Activated naive CD4-positive, alpha-beta T cell treated with anti-CD3 and anti-CD28 coated beads, Interleukin-2, amount 10 ng/mL, durations not matched to agents 7 days and 5 days (primary cell): ENCODE measurements around the gene SPRYD7.
"Not testable (repeated sequence)": the region's sequence is repeated elsewhere in the genome, so short reads cannot be mapped to it uniquely, and the experiment has no call there.

ENCODE experiments used
- CTCF ChIA-PET: fragments of 350-600 bp; sonication (Branson Sonifier 250); formaldehyde crosslinking; loops from one replicate; lab custom pipeline; 2021; ENCODE audit warnings: antibody characterized with exemption; lab: Charles Lee
- DNase-seq: peaks from one replicate; pipeline ENCODE4 v3.0.0-alpha.2; 2020
- H3K27ac Mint-ChIP-seq: one replicate; pipeline ENCODE4 v1.8.0; 2021; ENCODE audit warnings: mild to moderate bottlenecking, moderate library complexity, mixed read lengths
- H3K27me3 Mint-ChIP-seq: one replicate; pipeline ENCODE4 v1.8.0; 2021; ENCODE audit warnings: mild to moderate bottlenecking, mixed read lengths
- H3K36me3 Mint-ChIP-seq: one replicate; pipeline ENCODE4 v1.8.0; 2021; ENCODE audit warnings: mixed read lengths
- H3K4me1 Mint-ChIP-seq: one replicate; pipeline ENCODE4 v1.8.0; 2021; ENCODE audit warnings: mixed read lengths
- H3K4me3 Mint-ChIP-seq: one replicate; pipeline ENCODE4 v1.8.0; 2021; ENCODE audit warnings: mild to moderate bottlenecking, moderate library complexity, mixed read lengths
- H3K9me3 Mint-ChIP-seq: one replicate; pipeline ENCODE4 v1.8.0; 2021; ENCODE audit warnings: mixed read lengths

The SPRYD7 gene

GRCh38 chr13:49918106-49918505 is 18.0 kb downstream of the SPRYD7 start:
- peaks cover 11% of the 10 kb centered on the region for H3K36me3 Mint-ChIP-seq
- DNase-seq, H3K4me3 Mint-ChIP-seq, H3K9me3 Mint-ChIP-seq, H3K27me3 Mint-ChIP-seq, CTCF ChIA-PET, H3K27ac Mint-ChIP-seq, H3K4me1 Mint-ChIP-seq: not testable (repeated sequence)

- no peaks in the 10 kb centered on the region for H3K9me3 Mint-ChIP-seq
- CTCF ChIA-PET, result no interaction called here
- no peak overlapping the region for H3K27ac Mint-ChIP-seq
- H3K4me1 Mint-ChIP-seq, result no peaks in the 10 kb centered on the region
- no peak overlapping the region for H3K4me3 Mint-ChIP-seq
- peaks cover 8% of the 10 kb centered on the region for H3K36me3 Mint-ChIP-seq
- no peak for DNase-seq
- no peaks in the 10 kb centered on the region for H3K27me3 Mint-ChIP-seq
Observed at GRCh38 chr13:49914947-49915346, 21.2 kb downstream of the SPRYD7 start.

GRCh38 chr13:49908637-49909036 is 27.5 kb downstream of the SPRYD7 start:
- H3K4me1 Mint-ChIP-seq, result no peaks in the 10 kb centered on the region
- no peak overlapping the region for H3K4me3 Mint-ChIP-seq
- H3K27ac Mint-ChIP-seq, result no peak overlapping the region
- H3K9me3 Mint-ChIP-seq, result no peaks in the 10 kb centered on the region
- CTCF ChIA-PET, result interaction anchor here (0.8 to 1.0 kb wide), 5 partner anchors 17 to 1161 kb away, joined by 3 to 4 read pairs (median 3); partner anchors contain the start of gene SPRYD7
- no peaks in the 10 kb centered on the region for H3K36me3 Mint-ChIP-seq
- H3K27me3 Mint-ChIP-seq, result no peaks in the 10 kb centered on the region
- DNase-seq, result no peak

- no peak overlapping the region for H3K27ac Mint-ChIP-seq
- no peak overlapping the region for H3K4me3 Mint-ChIP-seq
- no peak for DNase-seq
- CTCF ChIA-PET, result no interaction called here
- H3K9me3 Mint-ChIP-seq, result no peaks in the 10 kb centered on the region
- H3K36me3 Mint-ChIP-seq, result no peaks in the 10 kb centered on the region
- no peaks in the 10 kb centered on the region for H3K27me3 Mint-ChIP-seq
- H3K4me1 Mint-ChIP-seq, result no peaks in the 10 kb centered on the region
Observed at GRCh38 chr13:49904729-49905456, 31.2 kb downstream of the SPRYD7 start.

- CTCF ChIA-PET, result no interaction called here
- H3K36me3 Mint-ChIP-seq, result no peaks in the 10 kb centered on the region
- no peak for DNase-seq
- no peaks in the 10 kb centered on the region for H3K27me3 Mint-ChIP-seq
- H3K4me1 Mint-ChIP-seq, result no peaks in the 10 kb centered on the region
- H3K9me3 Mint-ChIP-seq, result no peaks in the 10 kb centered on the region
- H3K27ac Mint-ChIP-seq, result no peak overlapping the region
- H3K4me3 Mint-ChIP-seq, result no peak overlapping the region
Observed at GRCh38 chr13:49898792-49899191, 37.3 kb downstream of the SPRYD7 start.

GRCh38 chr13:49897713-49898112 is 38.4 kb downstream of the SPRYD7 start:
- no peaks in the 10 kb centered on the region for H3K9me3 Mint-ChIP-seq
- H3K4me1 Mint-ChIP-seq, result no peaks in the 10 kb centered on the region
- CTCF ChIA-PET, result no interaction called here
- H3K36me3 Mint-ChIP-seq, result no peaks in the 10 kb centered on the region
- no peaks in the 10 kb centered on the region for H3K27me3 Mint-ChIP-seq
- H3K27ac Mint-ChIP-seq, result no peak overlapping the region
- H3K4me3 Mint-ChIP-seq, result no peak overlapping the region
- no peak for DNase-seq

- DNase-seq, result no peak
- no peaks in the 10 kb centered on the region for H3K36me3 Mint-ChIP-seq
- no peaks in the 10 kb centered on the region for H3K27me3 Mint-ChIP-seq
- no peaks in the 10 kb centered on the region for H3K4me1 Mint-ChIP-seq
- H3K4me3 Mint-ChIP-seq, result no peak overlapping the region
- CTCF ChIA-PET, result no interaction called here
- H3K27ac Mint-ChIP-seq, result no peak overlapping the region
- H3K9me3 Mint-ChIP-seq, result no peaks in the 10 kb centered on the region
Observed at GRCh38 chr13:49895826-49896225, 40.3 kb downstream of the SPRYD7 start.

GRCh38 chr13:49893591-49893990 is 42.5 kb downstream of the SPRYD7 start:
- Mint-ChIP-seq H3K4me3 (no peak overlapping the region), H3K27ac (no peak overlapping the region), H3K36me3 (no peaks in the 10 kb centered on the region), H3K27me3 (peaks cover 4% of the 10 kb centered on the region), H3K9me3 (no peaks in the 10 kb centered on the region), H3K4me1 (no peaks in the 10 kb centered on the region)
- DNase-seq, result no peak
- CTCF ChIA-PET, result no interaction called here

- no peak for DNase-seq
- CTCF ChIA-PET, result no interaction called here
- Mint-ChIP-seq H3K27ac (no peak overlapping the region), H3K4me1 (no peaks in the 10 kb centered on the region), H3K9me3 (peaks cover 2% of the 10 kb centered on the region), H3K4me3 (no peak overlapping the region), H3K27me3 (peaks cover 4% of the 10 kb centered on the region), H3K36me3 (no peaks in the 10 kb centered on the region)
Observed at GRCh38 chr13:49890376-49890775, 45.8 kb downstream of the SPRYD7 start.

GRCh38 chr13:49878682-49879081 is 57.5 kb downstream of the SPRYD7 start:
- Mint-ChIP-seq H3K4me3 (no peak overlapping the region), H3K4me1 (no peaks in the 10 kb centered on the region), H3K9me3 (peaks cover 30% of the 10 kb centered on the region), H3K27me3 (peaks cover 6% of the 10 kb centered on the region), H3K27ac (no peak overlapping the region), H3K36me3 (peaks cover 3% of the 10 kb centered on the region)
- no peak for DNase-seq
- CTCF ChIA-PET, result no interaction called here

GRCh38 chr13:49877629-49878218 is 58.4 kb downstream of the SPRYD7 start:
- peaks cover 6% of the 10 kb centered on the region for H3K27me3 Mint-ChIP-seq
- CTCF ChIA-PET, result no interaction called here
- peaks cover 29% of the 10 kb centered on the region for H3K9me3 Mint-ChIP-seq
- DNase-seq, result no peak
- H3K4me3 Mint-ChIP-seq, result no peak overlapping the region
- no peaks in the 10 kb centered on the region for H3K4me1 Mint-ChIP-seq
- H3K36me3 Mint-ChIP-seq, result peaks cover 3% of the 10 kb centered on the region
- H3K27ac Mint-ChIP-seq, result no peak overlapping the region

- DNase-seq, result no peak
- Mint-ChIP-seq H3K4me1 (no peaks in the 10 kb centered on the region), H3K27ac (no peak overlapping the region), H3K9me3 (peaks cover 20% of the 10 kb centered on the region), H3K27me3 (no peaks in the 10 kb centered on the region), H3K4me3 (no peak overlapping the region), H3K36me3 (peaks cover 3% of the 10 kb centered on the region)
- CTCF ChIA-PET, result no interaction called here
Observed at GRCh38 chr13:49874430-49874829, 61.7 kb downstream of the SPRYD7 start.

- CTCF ChIA-PET, result no interaction called here
- H3K9me3 Mint-ChIP-seq, result peaks cover 3% of the 10 kb centered on the region
- no peak for DNase-seq
- H3K4me3 Mint-ChIP-seq, result no peak overlapping the region
- H3K27ac Mint-ChIP-seq, result no peak overlapping the region
- no peaks in the 10 kb centered on the region for H3K36me3 Mint-ChIP-seq
- H3K27me3 Mint-ChIP-seq, result peaks cover 4% of the 10 kb centered on the region
- H3K4me1 Mint-ChIP-seq, result no peaks in the 10 kb centered on the region
Observed at GRCh38 chr13:49869519-49869918, 66.6 kb downstream of the SPRYD7 start.

- H3K9me3 Mint-ChIP-seq, result no peaks in the 10 kb centered on the region
- no peaks in the 10 kb centered on the region for H3K4me1 Mint-ChIP-seq
- DNase-seq, result no peak
- CTCF ChIA-PET, result no interaction called here
- peaks cover 9% of the 10 kb centered on the region for H3K27me3 Mint-ChIP-seq
- H3K27ac Mint-ChIP-seq, result no peak overlapping the region
- H3K4me3 Mint-ChIP-seq, result no peak overlapping the region
- no peaks in the 10 kb centered on the region for H3K36me3 Mint-ChIP-seq
Observed at GRCh38 chr13:49867834-49868233, 68.3 kb downstream of the SPRYD7 start.

- Mint-ChIP-seq H3K36me3 (no peaks in the 10 kb centered on the region), H3K9me3 (no peaks in the 10 kb centered on the region), H3K4me1 (no peaks in the 10 kb centered on the region), H3K27me3 (peaks cover 9% of the 10 kb centered on the region), H3K4me3 (no peak overlapping the region), H3K27ac (no peak overlapping the region)
- CTCF ChIA-PET, result no interaction called here
- no peak for DNase-seq
Observed at GRCh38 chr13:49865218-49865617, 70.9 kb downstream of the SPRYD7 start.
